HG03097 (cell line): ENCODE results near the gene GNG10.
"Not testable (repeated sequence)": the region's sequence is repeated elsewhere in the genome, so short reads cannot be mapped to it uniquely, and the experiment has no call there.

ENCODE experiments used
- ATAC-seq: cut with Tn5 transposase; IDR thresholded peaks from one replicate; pipeline ENCODE4 v1.9.1; 2021; ENCODE audit not compliant: unreplicated experiment, low FRiP score

GNG10 gene

GRCh38 chr9:111648066-111648465, 13.3 kb upstream of the GNG10 start:
- no peak for ATAC-seq

GRCh38 chr9:111649016-111649415, 12.4 kb upstream of the GNG10 start:
- no peak for ATAC-seq

DNA sequence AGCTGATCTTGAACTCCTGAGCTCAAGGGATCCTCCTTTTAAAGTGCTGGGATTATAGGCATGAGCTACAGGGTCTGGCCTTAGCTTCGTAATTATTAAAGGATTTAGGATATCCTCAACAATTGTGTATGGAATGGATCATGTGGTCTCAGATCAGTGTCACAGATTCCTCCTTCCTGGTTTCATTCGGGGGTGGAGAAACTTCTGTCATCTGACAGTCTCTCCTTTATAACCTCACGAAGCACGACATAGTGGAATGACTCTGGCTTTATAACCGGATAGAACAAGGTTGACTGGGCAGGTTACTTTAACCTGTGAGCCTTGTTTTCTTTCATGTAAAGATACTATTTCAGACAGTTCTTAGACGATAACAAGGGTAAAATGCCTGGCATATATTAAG, 4.4 kb upstream of the GNG10 start:
- ATAC-seq: no peak

DNA sequence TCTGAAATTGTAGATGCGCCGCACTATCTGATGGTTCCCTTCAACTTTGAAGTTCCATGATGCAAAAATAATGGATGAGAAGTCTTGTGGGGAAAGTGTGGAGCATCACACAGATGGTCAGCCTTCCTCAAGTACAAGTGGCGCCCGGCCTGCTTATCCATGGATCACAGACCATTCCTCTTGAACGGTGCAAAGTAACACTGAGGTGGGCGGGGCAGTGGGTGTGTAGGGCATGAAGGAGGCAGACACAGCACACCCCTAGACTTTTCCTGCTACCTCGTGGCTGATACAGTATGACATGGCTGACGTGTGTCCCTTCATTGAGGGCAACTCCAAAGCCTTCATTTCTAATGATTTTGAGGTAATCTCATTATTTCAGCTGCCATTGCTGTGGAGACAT, 2.5 kb upstream of the GNG10 start:
- ATAC-seq: no peak

DNA sequence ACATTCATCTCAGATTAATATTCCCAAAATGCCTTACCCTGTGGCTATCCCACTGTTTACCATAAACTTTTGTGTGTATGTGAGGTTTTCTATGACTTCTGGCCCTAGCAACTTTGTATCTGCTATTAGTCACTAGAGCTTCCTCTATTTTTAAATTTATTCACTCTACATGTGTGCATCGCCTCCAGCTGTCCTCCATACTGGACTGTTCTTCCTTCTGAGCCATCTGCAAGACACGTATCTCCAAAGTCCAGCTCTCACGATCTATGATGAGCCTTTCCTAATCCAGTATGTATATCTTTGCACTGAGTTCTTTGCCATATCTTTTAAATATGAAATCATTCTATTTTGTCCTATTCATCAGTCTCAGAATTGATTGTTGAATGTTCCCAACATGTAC, 1.7 kb upstream of the GNG10 start:
- no peak for ATAC-seq

DNA sequence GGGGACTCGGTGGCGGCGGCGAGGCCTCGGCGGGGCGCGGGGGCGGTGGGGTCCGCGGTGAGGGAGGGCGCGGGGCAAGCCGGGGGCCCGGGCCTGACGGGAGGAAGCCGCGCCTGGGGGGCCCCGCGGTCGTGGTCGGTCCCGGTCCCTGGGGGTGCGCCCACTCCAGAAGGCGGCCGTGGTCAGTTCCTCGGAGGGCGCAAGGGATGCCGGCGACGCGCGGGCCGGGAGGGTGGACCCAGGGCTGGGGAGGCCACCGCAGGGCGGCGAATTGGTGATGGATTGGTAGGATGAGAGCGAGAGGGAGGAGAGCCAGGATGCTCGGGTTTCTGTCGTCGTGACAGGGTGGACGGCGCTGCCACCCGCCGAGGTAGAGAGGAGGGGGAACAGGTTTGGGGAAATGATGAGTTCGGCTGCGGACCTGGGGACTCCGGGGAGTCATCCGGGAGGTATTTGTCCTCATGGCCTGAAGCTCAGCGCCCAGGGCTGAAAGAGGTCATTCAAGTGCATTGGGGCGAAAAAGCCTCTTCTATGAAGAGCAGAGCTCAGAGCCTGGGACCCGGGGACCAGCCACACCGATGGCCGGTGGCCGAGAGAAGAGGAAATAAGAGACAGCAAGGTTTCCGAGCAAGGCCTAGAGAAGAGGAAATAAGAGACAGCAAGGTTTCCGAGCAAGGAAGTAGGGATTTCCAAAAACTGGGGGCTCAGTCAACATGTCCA, 557 bp downstream of the GNG10 start:
- ATAC-seq: peak; percentile 26

- no peak for ATAC-seq
Observed at GRCh38 chr9:111662576-111663300, 1.3 kb downstream of the GNG10 start.

DNA sequence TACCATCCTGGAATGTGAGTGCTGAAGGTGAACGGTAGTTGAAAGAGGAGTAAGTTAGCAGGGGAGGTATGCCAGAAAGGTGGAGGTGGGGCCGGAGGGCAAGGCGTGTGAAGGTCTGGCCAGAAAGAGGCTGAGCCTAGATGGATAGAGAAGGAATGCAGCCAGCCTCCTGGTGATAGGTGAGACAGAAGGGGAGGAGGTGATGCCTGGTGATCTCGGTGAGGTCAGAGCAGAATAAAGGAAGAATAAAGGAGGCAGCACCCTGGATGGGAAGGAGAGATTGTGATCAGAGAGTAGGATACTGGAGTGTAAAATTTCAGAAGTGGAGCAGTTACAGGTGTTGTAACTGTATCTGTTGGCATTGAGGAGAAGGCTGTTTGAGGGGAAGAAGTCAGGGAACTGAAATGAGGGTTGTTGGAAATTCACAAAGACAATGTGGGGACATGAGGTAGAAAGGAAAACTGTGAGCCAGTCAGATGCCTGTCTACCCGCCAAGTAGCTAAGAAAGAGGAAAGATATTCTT, 2.0 kb downstream of the GNG10 start:
- no peak for ATAC-seq

DNA sequence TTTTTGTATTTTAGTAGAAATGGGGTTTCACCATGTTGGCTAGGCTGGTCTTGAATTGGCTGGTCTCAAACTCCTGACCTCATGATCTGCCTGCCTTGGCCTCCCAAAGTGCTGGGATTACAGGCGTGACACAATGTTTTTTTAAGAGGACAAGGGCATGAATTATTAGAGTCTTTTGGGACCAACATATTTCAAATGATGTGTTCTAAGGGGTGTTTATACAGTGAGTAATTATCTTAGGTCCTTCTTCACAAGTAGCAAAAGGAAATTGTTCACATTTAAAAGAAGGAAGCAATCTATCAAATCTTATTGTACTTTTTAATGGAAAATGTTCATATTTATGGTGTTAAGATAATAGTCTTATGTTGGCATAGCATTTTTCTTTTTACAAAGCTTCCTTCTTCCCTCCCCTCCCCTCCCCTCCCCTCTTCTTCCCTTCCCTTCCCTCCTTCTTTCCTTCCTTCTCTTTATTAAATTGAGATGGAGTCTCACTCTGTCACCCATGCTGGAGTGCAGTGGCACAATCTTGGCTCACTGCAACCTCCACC, 6.7 kb downstream of the GNG10 start:
- no peak for ATAC-seq

GRCh38 chr9:111668601-111669000, 7.2 kb downstream of the GNG10 start:
- ATAC-seq: not testable (repeated sequence)

DNA sequence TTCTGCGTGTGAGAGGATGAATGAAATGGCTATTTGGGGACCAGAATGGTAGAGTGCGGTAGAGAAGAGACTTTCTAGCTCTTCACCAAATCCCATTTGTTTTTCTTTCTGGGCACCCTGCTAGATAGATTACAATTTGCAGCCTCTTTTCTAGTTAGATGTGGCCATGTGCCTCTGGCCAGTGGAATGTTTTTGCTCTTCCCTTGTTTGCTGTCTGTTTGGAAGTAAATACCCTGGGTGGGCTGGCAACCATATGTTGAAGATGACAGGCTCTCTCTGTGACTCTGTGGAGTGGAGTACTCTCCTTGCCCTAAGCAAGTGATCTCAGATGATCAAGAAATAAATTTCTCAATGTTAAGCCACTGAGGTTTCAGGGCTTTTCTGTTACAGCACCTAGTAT, 12.9 kb downstream of the GNG10 start:
- no peak for ATAC-seq

GRCh38 chr9:111676116-111676515, 14.7 kb downstream of the GNG10 start:
- no peak for ATAC-seq

DNA sequence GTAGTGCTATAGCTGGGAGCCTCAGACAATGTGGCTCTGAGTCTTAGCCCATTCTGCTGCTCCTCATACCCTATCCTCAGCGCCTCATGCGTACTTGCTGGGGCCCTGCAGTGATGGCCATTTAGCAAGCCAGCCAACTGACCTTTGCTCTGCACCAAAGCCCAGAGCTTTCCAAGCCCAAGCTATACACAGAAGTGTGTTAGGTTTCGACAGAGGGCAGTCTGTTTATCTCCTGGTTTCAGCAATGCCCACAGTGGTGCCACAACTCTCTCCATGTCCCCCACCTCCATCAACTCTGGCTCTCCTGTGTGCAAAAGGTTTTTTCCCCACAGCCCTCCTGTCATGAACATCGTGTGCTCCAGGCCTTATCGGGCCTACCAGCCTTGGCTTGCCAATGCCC, 16.9 kb downstream of the GNG10 start:
- ATAC-seq: no peak

- no peak for ATAC-seq
Observed at GRCh38 chr9:111679199-111679598, 17.8 kb downstream of the GNG10 start.

GRCh38 chr9:111683392-111683791, 22.0 kb downstream of the GNG10 start:
- ATAC-seq: no peak

DNA sequence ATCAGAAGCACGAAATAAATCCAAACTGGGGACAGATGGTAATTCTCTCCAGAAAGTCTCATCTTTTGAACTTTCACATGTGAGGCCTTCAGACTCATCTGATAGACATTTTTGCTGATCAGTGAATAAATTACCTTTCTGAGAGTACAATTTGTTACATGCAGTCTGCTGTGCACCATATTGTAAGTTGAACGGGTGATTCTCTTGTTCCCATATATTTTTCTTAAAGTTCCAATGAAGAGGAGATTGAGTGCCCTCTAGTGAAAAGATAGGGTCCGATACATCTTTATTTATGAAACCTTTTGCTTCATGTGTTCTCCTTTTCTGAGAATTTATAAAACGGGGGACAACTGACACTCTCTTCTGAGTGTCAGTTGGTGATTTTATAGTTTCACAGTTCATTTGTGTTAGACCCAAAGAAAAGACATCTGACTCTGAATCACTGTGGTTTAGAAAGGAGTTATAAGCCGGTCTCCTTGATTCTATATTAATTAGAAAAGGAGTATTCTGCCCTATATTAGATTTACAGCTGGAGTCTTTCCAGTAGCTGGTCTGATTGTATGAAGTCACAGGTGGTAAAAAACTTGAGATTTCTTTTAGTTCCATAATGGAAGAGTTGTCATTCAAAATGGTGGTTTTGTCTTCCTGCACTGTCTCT, 30.4 kb downstream of the GNG10 start:
- no peak for ATAC-seq

DNA sequence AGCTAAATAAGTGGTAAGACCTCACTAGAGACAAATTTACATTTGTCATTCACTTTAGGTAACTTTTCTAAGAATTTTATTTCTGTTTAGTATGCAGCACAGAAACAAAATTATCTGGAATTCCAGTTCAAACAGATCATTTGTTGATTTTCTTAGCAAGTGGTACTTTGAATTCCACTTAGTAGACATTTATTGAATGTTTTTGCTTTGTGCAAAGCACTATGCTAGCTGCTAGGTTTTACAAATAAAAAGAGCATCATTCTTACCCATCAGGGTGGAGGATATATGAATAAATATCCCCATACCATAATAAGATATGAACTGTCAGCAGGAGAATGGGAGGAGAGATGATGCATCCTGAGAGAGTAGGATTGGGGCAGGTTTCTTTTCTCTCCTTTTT, 35.4 kb downstream of the GNG10 start:
- no peak for ATAC-seq

- no peak for ATAC-seq
Observed at GRCh38 chr9:111700776-111701175, 39.4 kb downstream of the GNG10 start.

DNA sequence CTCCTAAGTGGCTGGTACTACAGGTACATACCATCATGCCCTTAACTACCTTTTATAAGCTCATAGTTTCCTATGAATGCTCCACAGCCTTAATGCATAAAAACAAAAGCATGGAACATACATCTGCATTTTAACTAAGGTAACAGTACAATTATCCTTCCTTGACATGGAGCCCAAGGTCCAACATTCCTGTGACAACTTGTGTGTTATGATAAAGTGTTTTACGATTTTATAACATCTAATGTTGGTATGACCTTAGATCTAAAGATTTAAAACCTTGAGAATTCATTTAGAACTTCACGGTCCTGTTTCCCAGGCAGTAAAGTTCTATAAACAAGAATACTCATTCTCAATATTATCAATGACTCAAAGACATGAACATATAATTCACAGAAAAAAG, 43.1 kb downstream of the GNG10 start:
- ATAC-seq: no peak

GRCh38 chr9:111711548-111711947, 50.1 kb downstream of the GNG10 start:
- no peak for ATAC-seq

- no peak for ATAC-seq
Observed at GRCh38 chr9:111712369-111712768, 51.0 kb downstream of the GNG10 start.
